Fibroblast of the aortic adventitia (primary cell): ENCODE data around the gene FTCD. TPM values are rescaled to one million over a fixed set of nuclear protein-coding genes. Genes with fewer than 3 reads are reported as not detected.
"Not testable (repeated sequence)": the region's sequence is repeated elsewhere in the genome, so short reads cannot be mapped to it uniquely, and the experiment has no call there.

Source experiments
- DNase-seq: peaks from one replicate; pipeline ENCODE4 v3.0.0-alpha.2; 2010; ENCODE audit warnings: low read depth
- H3K4me3 ChIP-seq: 2 replicates; pipeline ENCODE4 v1.5.1; 2011; ENCODE audit warnings: low read depth, mild to moderate bottlenecking, control low read depth, low read length, moderate library complexity
- total RNA-seq: library from RNA; depleted of rRNA; stranded (reverse); fragments of >200 nt; gene quantifications from 2 replicates; pipeline ENCODE4 v1.2.3, GENCODE V29; 2012; ENCODE audit warnings: low replicate concordance
- TF ChIP-seq, protein P1 (sequence below): IDR thresholded peaks from 2 replicates; pipeline ENCODE4 v1.5.1; 2011; ENCODE audit warnings: mild to moderate bottlenecking, low read length, control low read depth, inconsistent platforms; ENCODE audit not compliant: insufficient read depth

The FTCD gene
- total RNA-seq, 1 donor = 0.27 TPM

DNA sequence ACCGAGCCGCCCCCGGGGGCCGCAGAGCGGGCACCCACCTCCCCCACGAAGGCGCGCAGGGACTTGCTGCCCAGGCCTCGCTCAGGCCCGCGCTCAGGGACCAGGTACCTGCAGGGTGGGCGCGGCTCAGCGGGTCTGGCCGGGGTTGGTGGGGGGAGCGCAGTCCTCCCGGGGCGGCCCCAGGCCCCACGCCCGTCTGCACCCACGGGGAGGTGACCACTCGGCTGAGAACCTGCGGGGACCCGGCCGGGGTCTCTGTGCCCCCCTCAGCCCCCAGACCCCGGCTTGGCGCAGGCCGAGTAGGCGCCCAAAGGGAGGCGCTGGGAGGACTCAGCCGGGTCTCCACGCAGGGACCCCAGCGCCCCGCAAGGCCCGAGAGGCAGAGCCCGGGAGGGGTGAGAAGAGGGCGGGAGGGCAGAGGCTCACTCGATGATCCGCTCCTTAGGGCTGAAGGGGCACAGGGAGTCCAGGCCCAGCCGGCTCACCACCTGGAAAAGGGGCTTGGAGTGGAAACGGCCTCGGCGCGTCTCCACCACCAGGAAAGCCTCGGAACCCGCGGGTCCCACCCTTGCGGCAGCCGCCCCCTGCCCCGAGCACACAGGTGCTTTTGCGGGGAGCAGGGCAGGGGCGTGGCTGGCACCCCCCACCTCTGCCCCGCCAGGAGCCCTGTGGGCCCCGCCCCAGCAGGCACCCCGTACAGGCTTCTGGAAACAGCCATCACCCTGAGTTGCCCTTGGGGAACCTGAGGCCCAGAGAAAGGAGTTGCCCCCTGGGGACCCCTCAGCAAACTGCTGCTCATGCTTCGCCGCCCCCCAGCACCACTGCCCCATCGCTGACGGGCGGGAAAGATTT lies 9.3 kb downstream of the FTCD start:
- no peak for DNase-seq
- TF ChIP-seq, protein P1, sequence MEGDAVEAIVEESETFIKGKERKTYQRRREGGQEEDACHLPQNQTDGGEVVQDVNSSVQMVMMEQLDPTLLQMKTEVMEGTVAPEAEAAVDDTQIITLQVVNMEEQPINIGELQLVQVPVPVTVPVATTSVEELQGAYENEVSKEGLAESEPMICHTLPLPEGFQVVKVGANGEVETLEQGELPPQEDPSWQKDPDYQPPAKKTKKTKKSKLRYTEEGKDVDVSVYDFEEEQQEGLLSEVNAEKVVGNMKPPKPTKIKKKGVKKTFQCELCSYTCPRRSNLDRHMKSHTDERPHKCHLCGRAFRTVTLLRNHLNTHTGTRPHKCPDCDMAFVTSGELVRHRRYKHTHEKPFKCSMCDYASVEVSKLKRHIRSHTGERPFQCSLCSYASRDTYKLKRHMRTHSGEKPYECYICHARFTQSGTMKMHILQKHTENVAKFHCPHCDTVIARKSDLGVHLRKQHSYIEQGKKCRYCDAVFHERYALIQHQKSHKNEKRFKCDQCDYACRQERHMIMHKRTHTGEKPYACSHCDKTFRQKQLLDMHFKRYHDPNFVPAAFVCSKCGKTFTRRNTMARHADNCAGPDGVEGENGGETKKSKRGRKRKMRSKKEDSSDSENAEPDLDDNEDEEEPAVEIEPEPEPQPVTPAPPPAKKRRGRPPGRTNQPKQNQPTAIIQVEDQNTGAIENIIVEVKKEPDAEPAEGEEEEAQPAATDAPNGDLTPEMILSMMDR = no peak

DNA sequence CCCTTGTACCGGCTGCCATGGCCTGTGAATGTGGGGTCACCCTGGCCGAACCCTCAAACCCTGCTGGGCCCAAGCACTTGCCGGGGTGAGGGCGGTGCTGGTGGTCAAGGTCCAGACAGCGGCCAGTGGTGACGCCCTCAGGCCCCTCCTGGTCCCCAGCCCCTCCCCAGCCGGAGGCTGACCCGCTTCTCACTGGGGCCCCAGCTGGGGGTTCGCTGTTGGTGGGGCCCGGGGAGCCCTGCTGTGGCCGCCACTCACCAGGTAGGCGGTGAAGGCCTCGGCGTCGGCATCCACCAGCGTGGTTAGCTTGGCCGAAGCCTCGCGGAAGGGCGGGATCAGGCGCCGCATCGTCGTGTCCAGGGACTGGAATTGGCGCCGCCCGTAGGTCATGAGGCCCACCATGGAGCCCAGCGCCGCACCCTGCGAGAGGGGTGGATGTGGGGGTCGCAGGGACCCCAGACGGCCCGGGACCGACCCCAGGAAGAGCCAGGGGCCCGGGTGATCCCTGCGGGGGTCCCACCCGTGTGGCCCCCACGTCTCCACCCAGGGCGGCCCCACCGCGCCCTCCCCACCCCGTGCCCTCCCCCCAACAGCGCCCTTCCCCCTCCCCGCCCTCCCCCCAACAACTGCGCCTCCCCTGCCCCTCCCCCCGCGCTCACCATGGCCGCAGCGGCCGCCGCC lies 10.1 kb downstream of the FTCD start:
- TF ChIP-seq, protein P1 = no peak
- DNase-seq = no peak
- H3K4me3 ChIP-seq = no peak overlapping the region

More for the DNA sequence above, 9.3 kb downstream of the FTCD start:
- no peak overlapping the region for H3K4me3 ChIP-seq

DNA sequence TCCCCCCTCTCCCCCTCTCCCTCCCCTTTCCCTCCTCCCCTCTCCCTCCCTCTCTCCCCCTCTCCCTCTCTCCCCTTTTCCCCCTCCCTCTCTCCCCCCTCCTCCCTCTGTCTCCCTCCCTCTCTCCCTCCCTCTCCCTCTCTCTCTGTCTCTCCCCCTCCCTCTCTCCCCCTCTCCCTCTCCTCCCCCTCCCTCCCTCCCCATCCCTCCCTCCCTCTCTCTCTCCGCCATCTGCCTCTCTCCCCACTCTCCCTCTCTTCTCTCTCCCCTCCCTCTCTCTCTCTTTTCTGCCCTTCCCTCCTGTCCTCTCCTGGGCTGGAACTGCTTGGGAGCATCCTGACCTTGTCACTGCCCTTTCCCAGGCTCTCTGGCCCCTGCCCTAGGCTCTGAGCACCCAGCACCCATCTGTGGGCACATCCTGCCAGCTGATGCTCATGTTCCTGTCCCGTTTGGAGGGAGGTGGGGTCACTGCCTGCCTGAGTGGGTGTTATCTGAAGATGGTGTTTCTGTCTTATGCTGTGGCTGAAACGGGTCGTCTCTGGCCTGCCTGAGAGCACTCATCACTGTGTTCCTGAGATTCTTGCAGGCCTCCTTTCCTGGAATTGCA lies 10.8 kb downstream of the FTCD start:
- TF ChIP-seq, protein P1 = no peak
- no peak overlapping the region for H3K4me3 ChIP-seq
- DNase-seq = no peak

DNA sequence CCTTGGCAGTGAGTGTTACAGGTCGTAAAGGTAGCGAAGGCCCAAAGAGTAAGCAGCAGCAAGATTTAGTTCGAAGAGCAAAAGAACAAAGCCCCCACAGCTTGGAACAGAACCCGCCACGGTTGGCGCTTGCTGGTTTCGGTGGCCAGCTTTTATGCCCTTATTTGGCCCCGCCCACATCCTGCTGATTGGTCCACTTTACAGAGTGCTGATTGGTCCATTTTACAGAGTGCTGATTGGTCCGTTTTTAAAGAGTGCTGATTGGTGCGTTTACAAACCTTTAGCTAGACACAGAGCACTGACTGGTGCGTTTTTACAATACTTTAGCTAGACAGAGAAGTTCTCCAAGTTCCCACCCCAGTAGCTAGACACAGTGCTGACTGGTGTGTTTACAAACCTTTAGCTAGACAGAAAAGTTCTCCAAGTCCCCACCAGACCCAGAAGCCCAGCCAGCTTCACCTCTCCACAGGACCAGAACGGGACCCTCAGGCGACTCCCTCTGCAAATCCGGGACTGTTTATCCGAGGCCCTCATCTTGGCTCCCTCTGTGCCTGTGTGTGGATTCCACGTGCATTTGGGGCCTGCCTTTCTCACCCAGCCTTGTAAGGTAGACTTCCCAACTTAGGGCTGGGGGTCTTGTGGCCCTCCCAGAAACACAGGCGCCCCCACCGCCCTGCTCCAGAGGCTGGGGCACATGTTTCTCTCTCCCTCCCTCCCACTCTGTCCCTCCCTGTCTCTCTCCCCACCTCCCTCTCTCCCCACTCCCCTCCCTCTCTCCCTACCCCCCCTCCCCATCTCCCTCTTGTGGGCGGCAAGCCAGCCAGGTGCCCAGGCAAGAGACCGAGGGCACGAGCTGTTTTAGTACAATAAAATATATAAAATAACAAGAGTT lies 12.6 kb downstream of the FTCD start:
- TF ChIP-seq, protein P1 = no peak
- no peak overlapping the region for H3K4me3 ChIP-seq

DNA sequence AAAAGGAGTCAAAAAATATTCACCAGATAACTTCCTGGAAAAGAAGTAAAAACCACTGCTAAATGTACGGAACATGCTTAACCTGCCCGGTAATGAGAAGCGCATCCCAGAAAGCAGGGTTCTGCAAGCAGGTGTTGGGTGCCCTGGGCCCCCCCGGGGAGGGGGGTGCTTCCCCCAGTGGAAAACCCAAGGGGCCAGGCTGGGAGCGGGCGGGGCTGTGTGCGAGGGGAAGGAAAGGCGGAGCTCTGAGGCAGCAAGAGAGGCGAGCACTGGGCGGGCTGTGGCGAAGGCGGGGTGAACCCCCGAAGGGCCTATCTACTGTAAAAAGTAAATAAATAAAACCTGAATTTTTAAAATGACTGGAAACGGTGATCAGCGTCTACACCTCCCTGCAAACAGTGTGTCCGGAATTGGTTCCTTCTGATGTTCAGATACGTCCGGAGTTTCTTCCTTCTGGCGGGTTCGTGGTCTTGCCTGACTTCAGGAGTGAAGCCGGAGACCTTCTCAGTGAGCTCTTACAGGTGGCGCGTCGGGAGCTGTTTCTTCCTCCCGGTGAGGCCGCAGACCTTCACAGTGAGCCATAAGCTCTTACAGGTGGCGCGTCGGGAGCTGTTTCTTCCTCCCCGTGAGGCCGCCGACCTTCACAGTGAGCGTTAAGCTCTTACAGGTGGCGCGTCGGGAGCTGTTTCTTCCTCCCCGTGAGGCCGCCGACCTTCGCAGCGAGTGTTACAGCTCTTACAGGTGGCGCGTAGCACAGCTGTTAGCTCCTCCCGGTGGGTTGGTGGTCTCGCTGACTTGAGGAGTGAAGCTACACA lies 13.4 kb downstream of the FTCD start:
- no peak for DNase-seq
- TF ChIP-seq, protein P1 = no peak
- H3K4me3 ChIP-seq = no peak overlapping the region

More for the DNA sequence above, 12.6 kb downstream of the FTCD start:
- no peak for DNase-seq

DNA sequence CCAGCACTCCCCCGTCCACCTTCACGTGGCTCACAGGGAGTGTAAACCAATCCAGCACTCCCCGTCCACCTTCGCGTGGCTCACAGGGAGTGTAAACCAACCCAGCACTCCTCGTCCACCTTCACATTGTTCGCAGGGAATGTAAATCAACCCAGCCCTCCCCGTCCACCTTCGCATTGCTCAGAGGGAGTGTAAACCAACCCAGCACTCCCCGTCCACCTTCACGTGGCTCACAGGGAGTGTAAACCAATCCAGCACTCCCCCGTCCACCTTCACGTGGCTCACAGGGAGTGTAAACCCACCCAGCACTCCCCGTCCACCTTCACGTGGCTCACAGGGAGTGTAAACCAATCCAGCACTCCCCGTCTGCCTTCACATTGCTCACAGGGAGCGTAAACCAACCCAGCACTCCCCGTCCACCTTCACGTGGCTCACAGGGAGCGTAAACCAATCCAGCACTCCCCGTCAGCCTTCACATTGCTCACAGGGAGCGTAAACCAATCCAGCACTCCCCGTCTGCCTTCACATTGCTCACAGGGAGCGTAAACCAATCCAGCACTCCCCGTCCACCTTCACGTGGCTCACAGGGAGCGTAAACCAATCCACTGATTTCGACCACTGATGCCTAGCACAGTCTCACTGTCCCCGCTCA lies 14.9 kb downstream of the FTCD start:
- H3K4me3 ChIP-seq, DNase-seq: not testable (repeated sequence)
